ENCODE data around the gene TTLL5. TPM values are rescaled to one million over a fixed set of nuclear protein-coding genes. Genes with fewer than 3 reads are reported as not detected.

The TTLL5 gene
- polyA plus RNA-seq, 3 donors = 4.2 to 7.2 (median 4.7) TPM

- H3K4me1 ChIP-seq (ENCODE audit: control insufficient read depth in 1 of 2, insufficient read depth in 2 of 2, low read length in 2 of 2) = peaks cover 12 to 13% of the 10 kb centered on the region in 2 donors
- H3K27ac Mint-ChIP-seq = peak overlapping the region in 1 of 7 donors; percentile 23
Observed at GRCh38 chr14:75976826-75977581, 316.0 kb downstream of the TTLL5 start.

GRCh38 chr14:75977582-75977943, 316.5 kb downstream of the TTLL5 start:
- Histone ChIP-seq H3K4me1 (ENCODE audit: control insufficient read depth in 1 of 2, insufficient read depth in 2 of 2, low read length in 2 of 2) (peaks cover 13 to 15% of the 10 kb centered on the region in 2 donors), H3K9ac (ENCODE audit: insufficient read depth, low read length, poor library complexity, severe bottlenecking) (no peak overlapping the region), H3K79me2 (ENCODE audit: insufficient read depth, low read length) (no peaks in the 10 kb centered on the region), H2AFZ (ENCODE audit: insufficient read depth, low read depth, low read length, poor library complexity, severe bottlenecking) (no peak overlapping the region), H3K27ac (ENCODE audit: low read depth in 1 of 2, low read length in 2 of 2) (no peak overlapping the region), H3K27me3 (ENCODE audit: control insufficient read depth in 2 of 2, insufficient read depth in 2 of 2, low read length in 2 of 2) (no peaks in the 10 kb centered on the region), H3K4me3 (replicated peaks in 1 of 3; ENCODE audit: low read depth in 2 of 3, low read length in 3 of 3) (no peak overlapping the region), H3K36me3 (replicated peaks in 1 of 2; ENCODE audit: control insufficient read depth in 1 of 2, insufficient read depth in 2 of 2, low read length in 2 of 2) (no peaks in the 10 kb centered on the region), H3K4me2 (replicated peaks; ENCODE audit: extremely low read depth, low read length, poor library complexity, severe bottlenecking) (no peak overlapping the region), H3K9me3 (replicated peaks in 1 of 2; ENCODE audit: control insufficient read depth in 1 of 2, insufficient read depth in 1 of 2, low read length in 2 of 2) (no peaks in the 10 kb centered on the region), H4K20me1 (ENCODE audit: insufficient read depth, low read length) (no peaks in the 10 kb centered on the region)
- Mint-ChIP-seq H3K9me3 (no peaks in the 10 kb centered on the region), H3K4me1 (peaks cover 29% of the 10 kb centered on the region), H3K27me3 (ENCODE audit: low read depth in 3 of 3) (peaks cover 5 to 25% (median 8%) of the 10 kb centered on the region in 3 donors), H3K4me3 (no peak overlapping the region), H3K27ac (no peak overlapping the region), H3K36me3 (peaks cover 0 to 1% of the 10 kb centered on the region in 2 donors)
- intact Hi-C loops (cut with micrococcal nuclease) = no loop called here
- DNase-seq = no peak
- WGBS (ENCODE audit: insufficient coverage) = no CpG with 5 or more reads among the region's 3 CpGs
- TF ChIP-seq CTCF (IDR thresholded peaks at IDR 0.05) = no peak

More at GRCh38 chr14:75976826-75977581, 316.0 kb downstream of the TTLL5 start:
- no peaks in the 10 kb centered on the region for H3K27me3 ChIP-seq (ENCODE audit: control insufficient read depth in 2 of 2, insufficient read depth in 2 of 2, low read length in 2 of 2)
- no peak overlapping the region for H3K4me3 ChIP-seq (replicated peaks in 1 of 3; ENCODE audit: low read depth in 2 of 3, low read length in 3 of 3)
- no peak overlapping the region for H3K9ac ChIP-seq (ENCODE audit: insufficient read depth, low read length, poor library complexity, severe bottlenecking)
- Mint-ChIP-seq H3K4me3 (no peak overlapping the region), H3K9me3 (no peaks in the 10 kb centered on the region), H3K36me3 (peaks cover 0 to 1% of the 10 kb centered on the region in 2 donors), H3K4me1 (peaks cover 29% of the 10 kb centered on the region), H3K27me3 (ENCODE audit: low read depth in 3 of 3) (peaks cover 5 to 24% (median 8%) of the 10 kb centered on the region in 3 donors)
- DNase-seq = no peak
- intact Hi-C loops (cut with micrococcal nuclease) = no loop called here
- no peaks in the 10 kb centered on the region for H3K79me2 ChIP-seq (ENCODE audit: insufficient read depth, low read length)
- no peaks in the 10 kb centered on the region for H3K36me3 ChIP-seq (replicated peaks in 1 of 2; ENCODE audit: control insufficient read depth in 1 of 2, insufficient read depth in 2 of 2, low read length in 2 of 2)
- no peak overlapping the region for H3K27ac ChIP-seq (ENCODE audit: low read depth in 1 of 2, low read length in 2 of 2)
- TF ChIP-seq CTCF (IDR thresholded peaks at IDR 0.05) = no peak
- H2AFZ ChIP-seq (ENCODE audit: insufficient read depth, low read depth, low read length, poor library complexity, severe bottlenecking) = no peak overlapping the region
- WGBS (ENCODE audit: insufficient coverage) = no CpG with 5 or more reads among the region's 8 CpGs
- no peak overlapping the region for H3K4me2 ChIP-seq (replicated peaks; ENCODE audit: extremely low read depth, low read length, poor library complexity, severe bottlenecking)
- no peaks in the 10 kb centered on the region for H4K20me1 ChIP-seq (ENCODE audit: insufficient read depth, low read length)
- H3K9me3 ChIP-seq (replicated peaks in 1 of 2; ENCODE audit: control insufficient read depth in 1 of 2, insufficient read depth in 1 of 2, low read length in 2 of 2) = no peaks in the 10 kb centered on the region

All from CD14-positive monocyte (primary cell).